Uterus (tissue), 4 donors: ENCODE data around the gene MTRR. TPM values are rescaled to one million over a fixed set of nuclear protein-coding genes. Genes with fewer than 3 reads are reported as not detected.

Experiments used
- DNase-seq, 2 donors: peaks; one replicate each; pipeline ENCODE4 v3.0.0-alpha.2; 2019 to 2020
- H3K27ac ChIP-seq, 2 donors: fragments of 200-600 bp; sonication (generic); 1 replicate in 1 of 2; 2 replicates in 1 of 2; pipeline ENCODE4 v1.5.1; 2016 to 2018
- H3K27me3 ChIP-seq, 2 donors: fragments of 200-600 bp; sonication (generic); one replicate each; pipeline ENCODE4 v1.5.1; 2018 to 2019; ENCODE audit warnings: control low read depth in 1 of 2
- H3K36me3 ChIP-seq, 2 donors: fragments of 200-600 bp; sonication (generic); one replicate each; pipeline ENCODE4 v1.5.1; 2019; ENCODE audit warnings: control low read depth in 1 of 2
- H3K4me1 ChIP-seq, 2 donors: fragments of 200-600 bp; sonication (generic); one replicate each; pipeline ENCODE4 v1.5.1; 2018 to 2019; ENCODE audit warnings: control low read depth in 1 of 2
- H3K4me3 ChIP-seq, 2 donors: fragments of 200-600 bp; sonication (generic); 1 replicate in 1 of 2; 2 replicates in 1 of 2; pipeline ENCODE4 v1.5.1; 2018 to 2019; ENCODE audit warnings: mild to moderate bottlenecking in 1 of 2
- H3K9me3 ChIP-seq, 2 donors: fragments of 200-600 bp; sonication (generic); one replicate each; pipeline ENCODE4 v1.5.1; 2019; ENCODE audit warnings: control low read depth in 1 of 2
- CTCF ChIP-seq, 4 experiments: fragments of 200-600 bp in 2 of 4; fragments of 450-650 bp in 2 of 4; sonication (generic) in 2 of 4; IDR thresholded peaks; one replicate each; pipeline ENCODE4 v1.5.1; 2016 to 2019; ENCODE audit warnings: antibody characterized with exemption in 4 of 4, mild to moderate bottlenecking in 2 of 4, moderate library complexity in 1 of 4
- POLR2A ChIP-seq, 2 donors: fragments of 450-650 bp; IDR thresholded peaks; one replicate each; pipeline ENCODE4 v1.6.1; 2016; ENCODE audit warnings: antibody characterized with exemption in 2 of 2, mild to moderate bottlenecking in 1 of 2, moderate library complexity in 1 of 2
- intact Hi-C: fragments of 100-400 bp; cut with DNase I; formaldehyde crosslinking; loops from one replicate; pipeline ENCODE4 v1.15.1; 2023; ENCODE audit warnings: low total_unique reads
- total RNA-seq, 4 donors: library from RNA; depleted of rRNA in 3 of 4; stranded (reverse); fragments of >200 nt in 3 of 4; gene quantifications; one replicate each; pipeline versions ENCODE4 v1.1.0 to v1.2.4, GENCODE V29; 2014 to 2023
- donor health status: DM: yes; HTN: yes; CAD: no.

MTRR gene
- total RNA-seq, 4 donors from 2014 or later = 18.8 to 51.5 (median 33.2) TPM

- Histone ChIP-seq H3K4me1 (no peaks in the 10 kb centered on the region), H3K36me3 (no peaks in the 10 kb centered on the region), H3K27ac (no peak overlapping the region), H3K27me3 (no peaks in the 10 kb centered on the region), H3K4me3 (no peak overlapping the region), H3K9me3 (no peaks in the 10 kb centered on the region)
- TF ChIP-seq CTCF (IDR thresholded peaks at IDR 0.05) = no peak
- TF ChIP-seq POLR2A (IDR thresholded peaks at IDR 0.05) = no peak
- DNase-seq = no peak
- intact Hi-C loops = no loop called here
These were observed 24.0 kb upstream of the MTRR start for GRCh38 chr5:7844901-7845300.

GRCh38 chr5:7845557-7845956 lies 23.4 kb upstream of the MTRR start:
- Histone ChIP-seq H3K27ac (no peak overlapping the region), H3K27me3 (no peaks in the 10 kb centered on the region), H3K4me1 (no peaks in the 10 kb centered on the region), H3K36me3 (no peaks in the 10 kb centered on the region), H3K9me3 (no peaks in the 10 kb centered on the region), H3K4me3 (no peak overlapping the region)
- intact Hi-C loops = no loop called here
- TF ChIP-seq CTCF (IDR thresholded peaks at IDR 0.05) (no peak), POLR2A (IDR thresholded peaks at IDR 0.05) (no peak)
- DNase-seq = no peak

GRCh38 chr5:7846327-7846726 lies 22.6 kb upstream of the MTRR start:
- H3K9me3 ChIP-seq = no peaks in the 10 kb centered on the region
- intact Hi-C loops = no loop called here
- H3K27ac ChIP-seq = no peak overlapping the region
- H3K36me3 ChIP-seq = no peaks in the 10 kb centered on the region
- H3K4me1 ChIP-seq = no peaks in the 10 kb centered on the region
- no peak for DNase-seq
- TF ChIP-seq POLR2A (IDR thresholded peaks at IDR 0.05) = no peak
- no peak for TF ChIP-seq CTCF (IDR thresholded peaks at IDR 0.05)
- no peaks in the 10 kb centered on the region for H3K27me3 ChIP-seq
- H3K4me3 ChIP-seq = no peak overlapping the region

GRCh38 chr5:7848296-7848695 lies 20.7 kb upstream of the MTRR start:
- Histone ChIP-seq H3K27me3 (no peaks in the 10 kb centered on the region), H3K9me3 (no peaks in the 10 kb centered on the region), H3K4me1 (peaks cover 0 to 7% of the 10 kb centered on the region in 2 donors)

More at GRCh38 chr5:7848296-7848695, 20.7 kb upstream of the MTRR start:
- H3K4me3 ChIP-seq = no peak overlapping the region
- H3K27ac ChIP-seq = no peak overlapping the region
- DNase-seq = no peak
- intact Hi-C loops = no loop called here
- TF ChIP-seq POLR2A (IDR thresholded peaks at IDR 0.05) (no peak), CTCF (IDR thresholded peaks at IDR 0.05) (no peak)
- H3K36me3 ChIP-seq = no peaks in the 10 kb centered on the region
